HL-60 (cell line): Measurements from ENCODE around the gene SNAPIN.

Experiments used
- DNase-seq, 2 experiments: peaks; one replicate each; pipeline ENCODE4 v3.0.0-alpha.2; 2010 to 2020; ENCODE audit warnings: low read depth in 1 of 2, low spot score in 1 of 2
- H3K27ac ChIP-seq: fragments of 250-450 bp; sonication (Bioruptor Pico); replicated peaks from 2 replicates; pipeline ENCODE4 v1.5.1; 2020; ENCODE audit warnings: mild to moderate bottlenecking, moderate library complexity
- H3K27me3 ChIP-seq: fragments of 250-450 bp; sonication (Bioruptor Pico); 2 replicates; pipeline ENCODE4 v1.5.1; 2021; ENCODE audit warnings: mild to moderate bottlenecking, moderate library complexity; ENCODE audit not compliant: insufficient read depth, poor library complexity, severe bottlenecking
- H3K4me3 ChIP-seq: replicated peaks from 2 replicates; pipeline ENCODE4 v1.5.1; 2011; ENCODE audit warnings: mild to moderate bottlenecking, control low read depth, low read length; ENCODE audit not compliant: insufficient read depth
- GABPA ChIP-seq: IDR thresholded peaks from 2 replicates; pipeline ENCODE4 v1.6.1; 2012; ENCODE audit warnings: low read depth
- POLR2AphosphoS5 ChIP-seq: IDR thresholded peaks from 2 replicates; pipeline ENCODE4 v1.6.1; 2012; ENCODE audit warnings: low read depth
- SPI1 ChIP-seq: IDR thresholded peaks from 2 replicates; pipeline ENCODE4 v1.6.1; 2012; ENCODE audit warnings: low read depth, mild to moderate bottlenecking, borderline replicate concordance
- TF ChIP-seq, protein P1 (sequence below): IDR thresholded peaks from one replicate; pipeline ENCODE4 v1.5.1; 2011; ENCODE audit warnings: low read length, control low read depth, inconsistent platforms; ENCODE audit not compliant: insufficient read depth
- TF ChIP-seq, protein P2 (sequence below): IDR thresholded peaks from 2 replicates; pipeline ENCODE4 v1.6.1; 2012; ENCODE audit warnings: low read depth; ENCODE audit not compliant: insufficient replicate concordance

The SNAPIN gene

DNA sequence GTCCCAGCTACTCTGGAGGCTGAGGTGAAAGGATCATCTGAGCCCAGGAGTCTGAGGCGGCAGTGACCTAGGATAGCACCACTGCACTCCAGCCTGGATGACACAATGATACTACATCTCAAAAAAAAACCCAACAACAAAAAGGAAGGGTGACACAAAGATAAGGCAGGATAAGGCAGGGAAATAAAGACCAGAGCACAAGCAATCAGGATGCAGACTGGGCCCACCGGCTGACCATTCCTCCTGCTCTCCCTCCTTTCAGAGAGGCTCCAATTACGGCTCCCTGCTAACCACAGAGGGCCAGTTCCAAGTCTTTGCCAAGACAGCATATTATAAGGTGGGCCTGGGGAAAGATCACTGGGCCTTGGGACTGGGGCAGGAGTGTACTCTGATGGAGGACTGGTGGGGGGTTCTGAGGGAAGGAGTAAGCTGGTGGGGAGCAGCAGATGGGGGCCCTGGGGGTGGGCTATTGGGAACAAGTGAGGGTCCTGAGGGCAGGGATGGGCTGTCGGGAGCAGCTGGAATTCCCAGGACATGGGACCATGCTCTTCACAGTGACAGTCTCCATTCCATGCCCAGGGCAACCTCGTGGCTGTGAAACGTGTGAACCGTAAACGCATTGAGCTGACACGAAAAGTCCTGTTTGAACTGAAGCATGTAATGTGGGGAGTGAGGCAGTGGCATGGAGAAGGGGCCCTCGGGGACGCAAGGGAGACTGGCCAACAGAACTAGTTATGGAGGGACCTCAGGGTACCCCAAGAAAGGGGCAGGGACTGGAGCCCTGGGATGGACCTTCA, 27.2 kb downstream of the SNAPIN start:
- no peak overlapping the region for H3K4me3 ChIP-seq
- TF ChIP-seq SPI1 (no peak), GABPA (no peak), POLR2AphosphoS5 (no peak)
- TF ChIP-seq, protein P1, sequence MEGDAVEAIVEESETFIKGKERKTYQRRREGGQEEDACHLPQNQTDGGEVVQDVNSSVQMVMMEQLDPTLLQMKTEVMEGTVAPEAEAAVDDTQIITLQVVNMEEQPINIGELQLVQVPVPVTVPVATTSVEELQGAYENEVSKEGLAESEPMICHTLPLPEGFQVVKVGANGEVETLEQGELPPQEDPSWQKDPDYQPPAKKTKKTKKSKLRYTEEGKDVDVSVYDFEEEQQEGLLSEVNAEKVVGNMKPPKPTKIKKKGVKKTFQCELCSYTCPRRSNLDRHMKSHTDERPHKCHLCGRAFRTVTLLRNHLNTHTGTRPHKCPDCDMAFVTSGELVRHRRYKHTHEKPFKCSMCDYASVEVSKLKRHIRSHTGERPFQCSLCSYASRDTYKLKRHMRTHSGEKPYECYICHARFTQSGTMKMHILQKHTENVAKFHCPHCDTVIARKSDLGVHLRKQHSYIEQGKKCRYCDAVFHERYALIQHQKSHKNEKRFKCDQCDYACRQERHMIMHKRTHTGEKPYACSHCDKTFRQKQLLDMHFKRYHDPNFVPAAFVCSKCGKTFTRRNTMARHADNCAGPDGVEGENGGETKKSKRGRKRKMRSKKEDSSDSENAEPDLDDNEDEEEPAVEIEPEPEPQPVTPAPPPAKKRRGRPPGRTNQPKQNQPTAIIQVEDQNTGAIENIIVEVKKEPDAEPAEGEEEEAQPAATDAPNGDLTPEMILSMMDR: no peak
- TF ChIP-seq, protein P2, sequence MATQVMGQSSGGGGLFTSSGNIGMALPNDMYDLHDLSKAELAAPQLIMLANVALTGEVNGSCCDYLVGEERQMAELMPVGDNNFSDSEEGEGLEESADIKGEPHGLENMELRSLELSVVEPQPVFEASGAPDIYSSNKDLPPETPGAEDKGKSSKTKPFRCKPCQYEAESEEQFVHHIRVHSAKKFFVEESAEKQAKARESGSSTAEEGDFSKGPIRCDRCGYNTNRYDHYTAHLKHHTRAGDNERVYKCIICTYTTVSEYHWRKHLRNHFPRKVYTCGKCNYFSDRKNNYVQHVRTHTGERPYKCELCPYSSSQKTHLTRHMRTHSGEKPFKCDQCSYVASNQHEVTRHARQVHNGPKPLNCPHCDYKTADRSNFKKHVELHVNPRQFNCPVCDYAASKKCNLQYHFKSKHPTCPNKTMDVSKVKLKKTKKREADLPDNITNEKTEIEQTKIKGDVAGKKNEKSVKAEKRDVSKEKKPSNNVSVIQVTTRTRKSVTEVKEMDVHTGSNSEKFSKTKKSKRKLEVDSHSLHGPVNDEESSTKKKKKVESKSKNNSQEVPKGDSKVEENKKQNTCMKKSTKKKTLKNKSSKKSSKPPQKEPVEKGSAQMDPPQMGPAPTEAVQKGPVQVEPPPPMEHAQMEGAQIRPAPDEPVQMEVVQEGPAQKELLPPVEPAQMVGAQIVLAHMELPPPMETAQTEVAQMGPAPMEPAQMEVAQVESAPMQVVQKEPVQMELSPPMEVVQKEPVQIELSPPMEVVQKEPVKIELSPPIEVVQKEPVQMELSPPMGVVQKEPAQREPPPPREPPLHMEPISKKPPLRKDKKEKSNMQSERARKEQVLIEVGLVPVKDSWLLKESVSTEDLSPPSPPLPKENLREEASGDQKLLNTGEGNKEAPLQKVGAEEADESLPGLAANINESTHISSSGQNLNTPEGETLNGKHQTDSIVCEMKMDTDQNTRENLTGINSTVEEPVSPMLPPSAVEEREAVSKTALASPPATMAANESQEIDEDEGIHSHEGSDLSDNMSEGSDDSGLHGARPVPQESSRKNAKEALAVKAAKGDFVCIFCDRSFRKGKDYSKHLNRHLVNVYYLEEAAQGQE: no peak
- H3K27ac ChIP-seq: no peak overlapping the region
- peaks cover 6% of the 10 kb centered on the region for H3K27me3 ChIP-seq
- no peak for DNase-seq

DNA sequence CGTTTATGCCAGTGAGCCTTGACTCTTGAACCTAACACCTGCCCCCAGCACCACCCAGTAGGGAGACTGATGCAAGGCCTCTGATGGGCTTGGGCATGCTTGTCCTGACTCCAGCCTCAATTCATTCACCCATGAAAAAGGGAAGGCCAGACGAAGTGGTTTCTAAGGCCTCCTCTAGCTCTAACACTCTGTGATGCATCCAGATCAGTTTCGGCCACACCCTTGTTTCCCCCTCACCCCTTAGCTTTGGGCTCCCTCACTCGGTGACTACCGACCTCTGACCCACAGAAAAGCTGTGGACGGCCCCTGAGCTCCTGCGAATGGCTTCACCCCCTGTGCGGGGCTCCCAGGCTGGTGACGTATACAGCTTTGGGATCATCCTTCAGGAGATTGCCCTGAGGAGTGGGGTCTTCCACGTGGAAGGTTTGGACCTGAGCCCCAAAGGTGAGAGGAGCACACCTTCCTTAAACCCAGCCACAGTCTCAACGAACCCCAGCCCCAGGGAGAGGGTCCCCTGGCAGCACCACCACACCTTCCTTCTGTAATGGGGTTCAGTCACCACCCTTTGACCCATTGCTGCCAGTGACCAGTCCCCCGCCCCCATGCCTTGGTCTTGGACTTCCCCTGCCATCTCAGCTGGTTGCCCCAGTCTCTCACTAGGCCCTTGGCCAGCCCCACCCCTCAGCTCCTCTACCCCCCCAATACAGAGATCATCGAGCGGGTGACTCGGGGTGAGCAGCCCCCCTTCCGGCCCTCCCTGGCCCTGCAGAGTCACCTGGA, 29.0 kb downstream of the SNAPIN start:
- Histone ChIP-seq H3K4me3 (no peak overlapping the region), H3K27ac (no peak overlapping the region), H3K27me3 (no peaks in the 10 kb centered on the region)
- no peak for DNase-seq
- TF ChIP-seq, protein P1: no peak
- TF ChIP-seq GABPA (no peak), POLR2AphosphoS5 (no peak), SPI1 (no peak)
- TF ChIP-seq, protein P2: no peak

DNA sequence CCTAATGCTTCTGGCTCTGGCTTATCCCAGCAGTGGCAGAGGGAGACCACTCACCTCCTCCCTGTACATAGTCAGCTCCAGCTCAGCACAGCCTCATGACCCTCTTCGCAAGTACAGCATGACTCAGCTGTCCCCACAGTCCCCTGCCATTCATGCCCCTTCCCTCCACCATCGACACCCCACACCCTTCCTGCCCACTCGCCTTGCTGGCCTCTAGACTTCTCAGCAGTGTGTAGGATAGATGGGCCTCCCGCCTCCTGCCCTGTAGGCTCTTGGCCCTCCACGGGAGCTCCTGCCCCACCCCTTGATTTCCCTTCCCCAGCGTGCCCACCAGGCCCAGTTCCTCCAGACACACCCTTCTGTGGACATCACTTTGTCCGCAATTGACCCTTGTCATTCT, 29.8 kb downstream of the SNAPIN start:
- DNase-seq: no peak
- TF ChIP-seq POLR2AphosphoS5: no peak
- TF ChIP-seq, protein P1: no peak

More for the DNA sequence above, 29.8 kb downstream of the SNAPIN start:
- Histone ChIP-seq H3K27me3 (no peaks in the 10 kb centered on the region), H3K27ac (no peak overlapping the region), H3K4me3 (no peak overlapping the region)
